DND-41 (cell line): ENCODE measurements around the gene TCF4.

Experiments
- CTCF ChIP-seq: IDR thresholded peaks from 2 replicates; pipeline ENCODE4 v1.5.1; 2012; ENCODE audit warnings: borderline replicate concordance, low read length, moderate library complexity, mild to moderate bottlenecking; ENCODE audit not compliant: poor library complexity, severe bottlenecking; ENCODE audit errors: extremely low read depth
- EZH2 ChIP-seq: IDR thresholded peaks from 3 replicates; pipeline ENCODE4 v1.6.1; 2012; ENCODE audit warnings: borderline replicate concordance, low read depth, mild to moderate bottlenecking, moderate library complexity, low read length, inconsistent platforms; ENCODE audit not compliant: severe bottlenecking

- TF ChIP-seq CTCF: no peak
- no peak for TF ChIP-seq EZH2
Measured at GRCh38 chr18:55251254-55251971, 336.6 kb downstream of the TCF4 start.
